ENCODE results near the gene ADGRA1.

DNA sequence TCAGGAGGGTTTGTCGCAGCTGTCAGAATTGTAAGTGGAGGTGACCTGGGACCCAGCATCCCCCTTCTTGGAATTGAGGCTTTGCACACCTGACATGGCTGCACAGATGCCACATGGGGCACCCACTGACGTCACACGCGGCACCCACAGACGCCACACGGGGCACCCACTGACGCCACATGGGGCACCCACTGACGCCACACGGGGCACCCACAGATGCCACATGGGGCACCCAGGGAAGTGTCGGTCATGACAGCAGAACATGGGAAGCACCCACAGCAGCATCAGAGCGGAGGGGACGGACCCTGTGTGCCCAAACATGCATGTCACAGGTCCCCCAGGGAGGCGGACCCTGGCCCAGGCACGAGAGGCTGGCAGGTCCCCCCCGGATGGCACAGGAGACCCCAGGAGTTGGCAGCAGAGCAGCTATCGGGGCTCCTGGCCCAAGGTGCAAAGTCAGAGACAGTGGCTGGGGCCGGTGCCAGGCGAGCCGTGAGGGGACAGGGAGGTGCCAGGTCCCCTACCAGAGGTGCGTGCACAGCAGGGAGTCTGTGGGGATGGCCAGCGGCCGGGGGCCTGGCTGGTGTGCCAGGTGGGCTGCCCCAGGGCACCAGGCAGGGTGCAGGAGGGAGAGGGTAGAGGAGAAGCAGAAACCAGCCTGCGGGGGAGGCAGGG lies 93.4 kb downstream of the ADGRA1 start:
- TF ChIP-seq, protein P1, sequence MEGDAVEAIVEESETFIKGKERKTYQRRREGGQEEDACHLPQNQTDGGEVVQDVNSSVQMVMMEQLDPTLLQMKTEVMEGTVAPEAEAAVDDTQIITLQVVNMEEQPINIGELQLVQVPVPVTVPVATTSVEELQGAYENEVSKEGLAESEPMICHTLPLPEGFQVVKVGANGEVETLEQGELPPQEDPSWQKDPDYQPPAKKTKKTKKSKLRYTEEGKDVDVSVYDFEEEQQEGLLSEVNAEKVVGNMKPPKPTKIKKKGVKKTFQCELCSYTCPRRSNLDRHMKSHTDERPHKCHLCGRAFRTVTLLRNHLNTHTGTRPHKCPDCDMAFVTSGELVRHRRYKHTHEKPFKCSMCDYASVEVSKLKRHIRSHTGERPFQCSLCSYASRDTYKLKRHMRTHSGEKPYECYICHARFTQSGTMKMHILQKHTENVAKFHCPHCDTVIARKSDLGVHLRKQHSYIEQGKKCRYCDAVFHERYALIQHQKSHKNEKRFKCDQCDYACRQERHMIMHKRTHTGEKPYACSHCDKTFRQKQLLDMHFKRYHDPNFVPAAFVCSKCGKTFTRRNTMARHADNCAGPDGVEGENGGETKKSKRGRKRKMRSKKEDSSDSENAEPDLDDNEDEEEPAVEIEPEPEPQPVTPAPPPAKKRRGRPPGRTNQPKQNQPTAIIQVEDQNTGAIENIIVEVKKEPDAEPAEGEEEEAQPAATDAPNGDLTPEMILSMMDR (IDR thresholded peaks at IDR 0.05) = no peak
- TF ChIP-seq POLR2A (IDR thresholded peaks at IDR 0.05) = no peak
